Peyer's patch (tissue), 4 donors: ENCODE measurements around the gene TXNDC9. TPM values are rescaled to one million over a fixed set of nuclear protein-coding genes. Genes with fewer than 3 reads are reported as not detected.
"Not testable (repeated sequence)": the region's sequence is repeated elsewhere in the genome, so short reads cannot be mapped to it uniquely, and the experiment has no call there.

Experiments
- DNase-seq, 3 donors: peaks; one replicate each; pipeline ENCODE4 v3.0.0-alpha.2; 2017 to 2019
- H3K27ac ChIP-seq, 4 donors: fragments of 200-600 bp; sonication (generic); one replicate each; pipeline ENCODE4 v1.5.1; 2016 to 2019
- H3K27me3 ChIP-seq, 2 donors: fragments of 200-600 bp; sonication (generic); one replicate each; pipeline ENCODE4 v1.5.1; 2019
- H3K36me3 ChIP-seq, 3 donors: fragments of 200-600 bp; sonication (generic); one replicate each; pipeline ENCODE4 v1.5.1; 2016 to 2019
- H3K4me1 ChIP-seq, 4 donors: fragments of 200-600 bp; sonication (generic); one replicate each; pipeline ENCODE4 v1.5.1; 2016 to 2019
- H3K4me3 ChIP-seq, 4 donors: fragments of 200-600 bp; sonication (generic); 1 replicate in 3 of 4; 2 replicates in 1 of 4; pipeline ENCODE4 v1.5.1; 2016 to 2019; ENCODE audit warnings: mild to moderate bottlenecking in 1 of 4
- H3K9me3 ChIP-seq, 4 donors: fragments of 200-600 bp; sonication (generic); one replicate each; pipeline ENCODE4 v1.5.1; 2016 to 2019; ENCODE audit warnings: mild to moderate bottlenecking in 1 of 4
- POLR2A ChIP-seq, 2 donors: fragments of 450-650 bp; IDR thresholded peaks; one replicate each; pipeline ENCODE4 v1.5.1; 2017; ENCODE audit warnings: antibody characterized with exemption in 2 of 2, mild to moderate bottlenecking in 2 of 2, moderate library complexity in 2 of 2
- total RNA-seq, 4 donors: library from RNA; depleted of rRNA; stranded (reverse); fragments of >200 nt; gene quantifications; one replicate each; pipeline ENCODE4 v1.1.0, GENCODE V29; 2016
- TF ChIP-seq, protein P1 (sequence below), 6 experiments: fragments of 450-650 bp in 4 of 6; fragments of 200-600 bp in 2 of 6; sonication (generic) in 1 of 6; IDR thresholded peaks; one replicate each; pipeline ENCODE4 v1.5.1; 2017 to 2019; ENCODE audit warnings: antibody characterized with exemption in 6 of 6, mild to moderate bottlenecking in 3 of 6, moderate library complexity in 1 of 6

TXNDC9 gene
- total RNA-seq, 4 donors from 2014 or later, result 39.2 to 80.0 (median 40.9) TPM

DNA sequence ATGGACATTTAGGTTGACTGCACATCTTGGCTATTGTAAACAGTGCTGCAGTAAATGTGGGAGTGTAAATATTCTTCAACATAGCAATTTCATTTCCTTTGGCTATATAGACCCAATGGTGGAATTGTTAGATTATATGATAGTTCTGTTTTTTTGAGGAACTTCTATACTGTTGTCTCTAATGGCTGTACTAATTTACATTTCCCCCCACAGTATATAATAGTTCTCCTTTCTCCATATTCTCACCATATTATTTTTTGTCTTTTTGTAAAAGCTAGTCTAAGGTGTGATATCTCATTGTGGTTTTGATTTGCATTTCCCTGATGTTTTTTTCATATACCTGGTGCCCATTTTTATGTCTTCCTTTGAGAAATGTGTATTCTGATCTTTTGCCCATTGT, 14.1 kb upstream of the TXNDC9 start:
- Histone ChIP-seq H3K36me3 (no peaks in the 10 kb centered on the region), H3K4me1 (peaks cover 0 to 4% (median 0%) of the 10 kb centered on the region in 4 donors), H3K9me3 (no peaks in the 10 kb centered on the region), H3K27ac (no peak overlapping the region), H3K4me3 (no peak overlapping the region), H3K27me3 (no peaks in the 10 kb centered on the region)
- no peak for TF ChIP-seq POLR2A (IDR thresholded peaks at IDR 0.05)
- TF ChIP-seq, protein P1, sequence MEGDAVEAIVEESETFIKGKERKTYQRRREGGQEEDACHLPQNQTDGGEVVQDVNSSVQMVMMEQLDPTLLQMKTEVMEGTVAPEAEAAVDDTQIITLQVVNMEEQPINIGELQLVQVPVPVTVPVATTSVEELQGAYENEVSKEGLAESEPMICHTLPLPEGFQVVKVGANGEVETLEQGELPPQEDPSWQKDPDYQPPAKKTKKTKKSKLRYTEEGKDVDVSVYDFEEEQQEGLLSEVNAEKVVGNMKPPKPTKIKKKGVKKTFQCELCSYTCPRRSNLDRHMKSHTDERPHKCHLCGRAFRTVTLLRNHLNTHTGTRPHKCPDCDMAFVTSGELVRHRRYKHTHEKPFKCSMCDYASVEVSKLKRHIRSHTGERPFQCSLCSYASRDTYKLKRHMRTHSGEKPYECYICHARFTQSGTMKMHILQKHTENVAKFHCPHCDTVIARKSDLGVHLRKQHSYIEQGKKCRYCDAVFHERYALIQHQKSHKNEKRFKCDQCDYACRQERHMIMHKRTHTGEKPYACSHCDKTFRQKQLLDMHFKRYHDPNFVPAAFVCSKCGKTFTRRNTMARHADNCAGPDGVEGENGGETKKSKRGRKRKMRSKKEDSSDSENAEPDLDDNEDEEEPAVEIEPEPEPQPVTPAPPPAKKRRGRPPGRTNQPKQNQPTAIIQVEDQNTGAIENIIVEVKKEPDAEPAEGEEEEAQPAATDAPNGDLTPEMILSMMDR (IDR thresholded peaks at IDR 0.05), result no peak
- no peak for DNase-seq

DNA sequence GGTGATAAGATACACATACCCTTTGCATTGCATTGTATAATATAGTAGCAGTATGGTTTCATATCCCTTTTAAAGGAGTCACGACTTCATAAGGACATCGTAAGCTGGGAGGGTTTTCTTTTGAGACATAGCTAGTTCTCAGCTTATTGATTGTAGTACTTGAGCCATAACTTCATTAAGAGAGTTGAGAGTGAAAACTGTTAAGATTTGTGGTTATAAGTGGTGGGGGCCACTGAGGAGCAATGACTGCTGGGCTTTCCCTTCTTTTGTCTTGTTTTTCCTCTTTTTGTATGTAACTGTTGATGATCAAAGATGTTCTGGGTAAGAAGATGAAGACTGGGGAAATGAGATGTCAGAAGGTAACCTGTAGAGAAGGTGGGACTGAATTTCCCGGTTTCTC, 12.0 kb upstream of the TXNDC9 start:
- H3K9me3 ChIP-seq, result no peaks in the 10 kb centered on the region
- H3K4me3 ChIP-seq, result no peak overlapping the region
- no peaks in the 10 kb centered on the region for H3K27me3 ChIP-seq
- TF ChIP-seq, protein P1 (IDR thresholded peaks at IDR 0.05), result no peak
- TF ChIP-seq POLR2A (IDR thresholded peaks at IDR 0.05), result no peak
- DNase-seq, result no peak
- H3K36me3 ChIP-seq, result no peaks in the 10 kb centered on the region
- H3K4me1 ChIP-seq, result peaks cover 0 to 4% (median 0%) of the 10 kb centered on the region in 4 donors
- H3K27ac ChIP-seq, result no peak overlapping the region

DNA sequence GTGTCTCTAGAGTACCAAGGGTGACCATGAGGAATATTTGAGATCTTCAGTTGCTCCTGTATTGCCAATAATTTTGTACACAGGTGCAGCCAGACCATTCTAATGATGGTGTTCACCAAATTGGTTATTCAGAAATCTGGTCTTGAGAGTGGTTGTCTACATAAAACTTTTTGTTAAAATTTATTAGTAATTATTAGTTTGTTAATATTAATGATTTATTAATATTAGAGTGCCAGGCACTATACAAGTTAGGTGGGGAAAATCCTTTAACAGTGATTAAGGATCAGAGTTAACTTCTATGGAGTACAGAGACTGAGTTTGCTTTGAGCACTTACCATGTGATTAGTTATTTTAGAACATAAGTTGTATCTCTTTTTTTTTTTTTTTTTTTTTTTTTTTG, 10.1 kb upstream of the TXNDC9 start:
- Histone ChIP-seq H3K9me3 (no peaks in the 10 kb centered on the region), H3K36me3 (no peaks in the 10 kb centered on the region), H3K4me1 (peaks cover 0 to 4% (median 0%) of the 10 kb centered on the region in 4 donors), H3K27ac (no peak overlapping the region), H3K4me3 (no peak overlapping the region), H3K27me3 (no peaks in the 10 kb centered on the region)
- no peak for DNase-seq
- no peak for TF ChIP-seq POLR2A (IDR thresholded peaks at IDR 0.05)
- TF ChIP-seq, protein P1 (IDR thresholded peaks at IDR 0.05), result no peak

DNA sequence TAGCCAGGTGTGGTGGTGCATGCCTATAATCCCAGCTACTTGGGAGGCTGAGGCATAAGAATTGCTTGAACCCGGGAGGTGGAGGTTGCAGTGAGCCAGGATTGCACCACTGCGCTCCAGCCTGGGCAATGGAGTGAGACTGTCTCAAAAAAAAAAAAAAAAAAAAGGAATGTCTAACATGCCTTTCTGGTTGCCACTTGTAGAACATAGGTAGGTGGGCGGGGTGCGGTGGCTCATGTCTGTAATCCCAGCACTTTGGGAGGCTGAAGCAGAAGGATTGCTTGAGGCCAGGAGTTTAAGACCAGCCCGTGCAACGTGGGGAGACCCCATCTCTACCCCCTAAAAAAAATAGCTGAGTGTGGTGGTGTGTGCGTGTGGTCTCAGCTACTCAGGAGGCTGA, 9.3 kb upstream of the TXNDC9 start:
- not testable (repeated sequence) for DNase-seq, H3K36me3 ChIP-seq, H3K27me3 ChIP-seq, H3K27ac ChIP-seq, H3K4me3 ChIP-seq, H3K4me1 ChIP-seq, H3K9me3 ChIP-seq

DNA sequence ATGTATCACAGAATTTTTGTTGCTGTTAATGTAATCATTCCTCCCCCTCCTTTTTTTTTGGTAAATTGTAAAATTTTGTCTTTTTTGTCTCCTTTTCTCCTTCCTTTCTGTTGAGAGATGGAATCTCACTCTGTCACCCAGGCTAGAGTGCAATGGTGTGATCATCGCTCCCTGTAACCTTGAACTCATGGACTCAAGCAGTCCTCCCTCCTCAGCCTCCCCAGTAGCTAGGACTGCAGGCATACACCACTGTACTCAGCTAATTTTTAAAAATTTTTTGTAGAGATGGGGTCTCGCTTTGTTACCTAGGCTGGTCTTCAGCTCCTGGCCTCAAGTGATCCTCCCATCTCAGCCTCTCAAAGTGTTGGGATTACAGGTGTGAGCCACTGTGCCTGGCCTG, 6.4 kb upstream of the TXNDC9 start:
- no peaks in the 10 kb centered on the region for H3K9me3 ChIP-seq
- no peak for DNase-seq
- H3K36me3 ChIP-seq, result no peaks in the 10 kb centered on the region
- H3K4me1 ChIP-seq, result peaks cover 0 to 18% (median 2%) of the 10 kb centered on the region in 4 donors
- no peaks in the 10 kb centered on the region for H3K27me3 ChIP-seq
- no peak overlapping the region for H3K4me3 ChIP-seq
- H3K27ac ChIP-seq, result no peak overlapping the region
- TF ChIP-seq POLR2A (IDR thresholded peaks at IDR 0.05), result no peak
- TF ChIP-seq, protein P1 (IDR thresholded peaks at IDR 0.05), result no peak

DNA sequence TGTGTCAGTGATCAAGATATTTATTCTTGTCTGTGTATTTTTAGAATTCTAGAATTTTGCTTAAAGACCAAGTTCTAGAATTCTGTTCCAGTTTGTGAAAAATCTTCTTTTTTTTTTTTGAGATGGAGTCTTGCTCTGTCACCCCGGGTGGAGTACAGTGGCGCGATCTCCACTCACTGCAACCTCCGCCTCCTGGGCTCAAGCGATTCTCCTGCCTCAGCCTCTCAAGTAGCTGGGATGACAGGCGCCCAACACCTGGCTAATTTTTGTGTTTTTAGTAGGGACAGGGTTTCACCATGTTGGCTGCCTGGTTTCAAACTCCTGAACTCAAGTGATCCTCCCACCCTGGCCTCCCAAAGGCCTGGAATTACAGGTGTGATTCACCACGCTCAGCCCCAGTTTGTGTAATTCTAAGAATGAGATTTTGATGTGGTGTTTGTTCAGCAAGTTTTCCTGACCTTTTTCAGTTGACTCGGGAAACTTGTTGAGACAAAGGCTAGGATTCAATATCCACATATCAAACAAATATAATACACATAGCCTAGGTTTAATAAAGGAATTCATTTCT, 4.6 kb upstream of the TXNDC9 start:
- TF ChIP-seq, protein P1 (IDR thresholded peaks at IDR 0.05), result no peak
- no peak for TF ChIP-seq POLR2A (IDR thresholded peaks at IDR 0.05)
- no peaks in the 10 kb centered on the region for H3K36me3 ChIP-seq
- peaks cover 0 to 18% (median 2%) of the 10 kb centered on the region in 4 donors for H3K4me1 ChIP-seq
- no peak overlapping the region for H3K27ac ChIP-seq
- no peaks in the 10 kb centered on the region for H3K27me3 ChIP-seq
- DNase-seq, result no peak
- H3K4me3 ChIP-seq, result no peak overlapping the region
- H3K9me3 ChIP-seq, result no peaks in the 10 kb centered on the region
